AML-193 (cell line): ENCODE data around the gene KDM6A.
"Not testable (repeated sequence)": the region's sequence is repeated elsewhere in the genome, so short reads cannot be mapped to it uniquely, and the experiment has no call there.

Experiments used
- DNase-seq, 2 experiments: peaks; one replicate each; lab custom pipeline; 2025; lab: John Stamatoyannopoulos, UW

KDM6A gene

DNA sequence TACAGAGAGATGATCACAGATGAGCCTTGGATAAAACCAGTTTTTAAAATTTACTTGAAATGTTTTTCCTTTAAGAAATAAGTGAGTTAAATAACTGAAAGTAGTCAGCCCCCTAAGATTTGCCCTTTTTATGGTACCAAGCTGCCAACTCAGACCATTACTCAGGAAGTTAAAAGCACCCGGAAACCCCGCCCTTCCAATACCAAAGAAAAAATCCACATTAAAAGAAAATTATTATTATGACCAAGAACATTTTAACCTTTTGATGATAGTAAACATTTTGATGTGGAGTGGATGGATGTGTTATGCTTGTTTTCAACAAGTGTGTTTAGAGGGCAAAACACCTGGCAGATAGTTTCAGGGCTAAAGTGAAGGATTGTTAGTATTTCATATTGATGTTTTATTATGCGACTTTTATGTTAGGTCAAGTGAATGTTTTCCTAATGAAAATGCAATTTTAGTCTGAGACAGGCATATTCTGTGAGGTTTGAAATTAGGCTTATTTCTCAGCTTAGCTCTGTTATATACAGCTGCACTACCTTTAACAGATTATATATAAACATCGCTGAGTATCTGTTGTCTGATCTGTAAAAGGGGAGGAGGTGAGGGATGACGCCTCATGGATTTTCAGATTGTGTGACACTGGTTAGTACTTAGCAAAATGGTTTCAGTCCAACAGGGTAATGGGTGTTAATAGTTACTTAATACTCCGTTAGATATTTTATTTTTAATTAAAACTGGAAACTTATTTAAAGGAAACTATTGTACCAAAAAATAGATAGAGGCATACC lies 89.0 kb downstream of the KDM6A start:
- no peak for DNase-seq

DNA sequence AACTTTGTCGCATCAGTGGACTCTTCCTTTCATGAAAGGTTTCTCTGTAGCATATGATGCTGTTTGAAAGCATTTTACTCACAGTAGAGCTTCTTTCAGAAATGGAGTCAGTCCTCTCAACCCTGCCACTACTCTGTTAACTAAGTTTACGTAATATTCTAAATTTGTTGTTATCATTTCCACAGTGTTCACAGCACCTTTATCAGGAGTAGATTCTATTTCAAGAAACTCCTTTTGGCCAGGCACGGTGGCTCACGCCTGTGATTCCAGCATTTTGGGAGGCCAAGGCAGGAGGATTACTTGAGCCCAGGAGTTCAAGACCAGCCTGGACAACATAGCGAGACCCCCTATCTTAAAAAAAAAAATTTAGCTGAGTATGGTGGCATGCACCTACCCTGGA lies 90.0 kb downstream of the KDM6A start:
- no peak for DNase-seq

DNA sequence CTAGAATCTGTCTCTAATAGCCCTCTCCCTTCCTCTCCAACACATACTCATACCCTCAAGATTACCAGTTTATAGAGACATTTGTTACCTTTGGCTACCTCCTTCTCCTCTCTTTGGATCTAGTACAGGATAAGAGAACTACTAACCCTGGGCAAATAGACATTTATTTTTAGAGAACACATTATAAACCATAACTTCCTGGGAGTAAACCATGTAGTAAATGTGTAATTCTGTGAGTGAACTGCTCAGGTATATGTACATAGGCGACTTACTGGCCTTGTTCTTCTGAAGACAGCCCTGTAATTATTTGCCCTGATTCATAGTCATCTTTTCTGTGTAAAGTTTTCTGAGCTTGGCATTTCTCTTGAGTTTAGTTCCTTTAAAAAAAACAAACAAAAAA lies 94.2 kb downstream of the KDM6A start:
- no peak for DNase-seq

DNA sequence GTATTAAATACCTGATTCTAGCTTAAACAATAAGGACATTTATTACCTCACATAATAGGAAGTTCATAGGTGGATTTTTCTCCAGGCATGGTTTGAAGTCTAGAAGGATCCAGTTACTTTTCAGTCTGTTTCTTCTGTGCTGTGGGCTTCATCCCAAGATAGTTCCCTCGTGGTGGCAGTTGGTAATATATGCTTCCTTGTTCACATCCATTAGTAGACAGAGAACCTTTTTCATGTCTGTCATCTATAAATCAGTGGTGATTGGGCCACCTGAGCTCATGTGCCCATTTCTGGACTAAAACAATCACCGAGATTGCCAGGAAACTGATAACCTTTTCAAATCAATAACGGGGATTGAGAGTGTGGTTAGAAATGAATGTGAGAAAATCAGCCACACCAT lies 97.7 kb downstream of the KDM6A start:
- no peak for DNase-seq

GRCh38 chrX:44971674-44972073 lies 98.7 kb downstream of the KDM6A start:
- no peak for DNase-seq

GRCh38 chrX:44972132-44972531 lies 99.1 kb downstream of the KDM6A start:
- DNase-seq, result no peak

DNA sequence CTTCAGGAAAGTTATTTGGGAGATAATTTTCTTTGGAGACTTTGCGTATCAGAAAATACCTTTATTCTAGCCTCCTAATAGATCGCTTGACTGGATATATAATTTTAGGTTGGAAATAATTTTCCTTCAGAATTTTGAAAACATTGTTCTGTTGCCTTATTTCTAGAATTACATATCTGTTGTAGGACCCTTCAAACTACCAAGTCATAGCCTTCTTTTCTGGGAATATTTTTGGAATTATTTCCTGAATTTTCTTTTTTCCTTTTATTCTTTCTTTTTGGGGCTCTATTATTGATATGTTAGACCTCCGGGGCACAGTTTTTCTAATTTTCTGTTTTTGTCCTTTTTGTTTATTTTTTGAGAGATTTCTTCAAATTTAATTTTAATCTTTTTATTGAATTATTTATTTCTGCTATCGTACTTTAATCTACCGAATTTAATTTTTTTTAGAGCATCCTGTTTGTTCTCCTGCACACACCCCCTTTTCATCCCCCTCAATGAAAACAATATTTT lies 100.5 kb downstream of the KDM6A start:
- no peak for DNase-seq

GRCh38 chrX:44974451-44974850 lies 101.5 kb downstream of the KDM6A start:
- no peak for DNase-seq

DNA sequence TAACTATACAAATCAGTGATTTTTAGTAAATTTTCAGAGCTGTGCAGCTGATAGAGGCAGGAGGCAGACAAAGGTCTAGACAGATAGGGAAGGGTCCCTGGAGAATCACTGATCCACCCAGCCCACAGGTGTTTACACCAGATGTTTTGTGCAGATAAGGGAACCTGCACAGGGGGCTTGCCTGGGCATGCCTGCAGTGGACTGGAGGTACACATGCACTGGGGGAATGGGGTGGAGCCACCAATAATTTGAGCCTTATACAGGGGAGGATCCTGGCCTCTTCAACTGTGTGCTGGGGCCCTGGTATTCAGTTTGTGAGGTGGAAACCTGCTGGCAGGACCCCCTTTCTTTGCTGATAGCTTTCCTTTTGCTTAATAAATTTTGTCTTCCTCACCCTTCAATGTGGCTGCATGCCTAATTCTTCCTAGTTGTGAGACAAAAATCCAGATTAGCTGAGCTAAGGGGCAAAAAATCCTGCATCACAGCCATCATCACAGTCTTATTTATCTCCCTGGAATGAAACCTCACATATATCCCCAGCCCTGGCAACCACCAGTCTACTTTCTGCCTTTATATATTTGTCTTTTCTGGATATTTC lies 102.8 kb downstream of the KDM6A start:
- DNase-seq, result no peak

- DNase-seq, result no peak
These were observed 106.0 kb downstream of the KDM6A start for GRCh38 chrX:44978976-44979375.

DNA sequence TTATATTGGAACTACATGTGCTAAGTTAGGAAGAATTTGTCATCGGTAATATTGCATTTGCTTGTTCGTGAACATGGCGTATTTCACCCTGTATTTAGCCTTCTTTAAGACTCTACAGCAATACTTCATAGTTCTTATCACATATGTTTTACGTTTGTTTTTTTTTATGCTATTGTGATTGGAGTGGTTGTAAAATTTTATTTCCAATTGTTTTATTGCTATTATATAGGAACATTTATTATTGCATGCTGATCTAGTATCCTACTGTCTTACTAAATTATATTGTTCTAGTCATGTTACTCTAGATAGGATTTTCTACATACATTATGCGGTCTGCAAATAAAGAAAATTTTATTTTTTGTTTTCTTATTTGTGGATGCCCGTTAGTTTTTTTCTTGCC lies 107.4 kb downstream of the KDM6A start:
- DNase-seq, result no peak

DNA sequence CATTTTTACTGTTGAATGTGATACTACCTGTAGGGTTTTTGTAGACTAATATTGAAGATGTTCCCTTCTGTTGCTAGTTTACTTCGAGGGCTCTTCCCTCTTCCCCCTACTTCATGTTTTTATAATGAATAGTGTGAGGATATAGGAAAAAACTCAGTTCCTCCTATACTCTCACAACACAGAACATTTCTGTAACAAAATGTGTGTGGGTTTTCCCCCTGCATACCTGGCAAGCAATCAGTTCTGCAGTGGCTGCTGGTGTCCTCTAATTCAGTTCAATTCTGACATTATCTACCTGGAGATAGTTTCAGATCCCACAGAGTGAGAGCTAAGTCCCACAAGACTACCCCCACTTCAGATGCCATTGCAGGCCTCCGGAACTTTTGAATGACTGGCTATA lies 107.9 kb downstream of the KDM6A start:
- no peak for DNase-seq

GRCh38 chrX:44989995-44990770 lies 117.2 kb downstream of the KDM6A start:
- no peak for DNase-seq

DNA sequence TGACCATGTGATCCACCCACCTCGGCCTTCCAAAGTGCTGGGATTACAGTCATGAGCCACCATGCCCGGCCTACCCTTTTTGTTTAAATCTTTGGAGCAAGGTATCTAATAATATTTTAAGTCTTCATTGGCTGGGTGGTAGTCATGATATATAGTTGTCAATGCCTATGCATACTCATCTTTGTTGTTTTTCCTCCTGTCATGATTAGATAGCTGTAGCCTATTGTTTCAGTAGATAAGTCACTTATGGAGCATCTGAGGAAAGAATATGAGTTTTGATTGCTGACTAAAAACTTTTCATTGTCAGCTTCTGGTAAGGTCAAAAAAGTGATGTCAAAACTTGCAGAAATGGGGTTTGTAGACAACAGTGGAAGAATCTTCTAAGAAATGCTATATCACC lies 119.8 kb downstream of the KDM6A start:
- no peak for DNase-seq

- no peak for DNase-seq
These were observed 123.3 kb downstream of the KDM6A start for GRCh38 chrX:44996277-44996676.

GRCh38 chrX:44997282-44997812 lies 124.4 kb downstream of the KDM6A start:
- DNase-seq, result no peak

- DNase-seq, result no peak
These were observed 124.9 kb downstream of the KDM6A start for GRCh38 chrX:44997888-44998287.

- not testable (repeated sequence) for DNase-seq
These were observed 126.2 kb downstream of the KDM6A start for GRCh38 chrX:44999237-44999636.

- DNase-seq, result not testable (repeated sequence)
These were observed 126.9 kb downstream of the KDM6A start for GRCh38 chrX:44999872-45000271.

- no peak for DNase-seq
These were observed 128.1 kb downstream of the KDM6A start for GRCh38 chrX:45001048-45001447.

- no peak for DNase-seq
These were observed 130.1 kb downstream of the KDM6A start for GRCh38 chrX:45003085-45003484.

DNA sequence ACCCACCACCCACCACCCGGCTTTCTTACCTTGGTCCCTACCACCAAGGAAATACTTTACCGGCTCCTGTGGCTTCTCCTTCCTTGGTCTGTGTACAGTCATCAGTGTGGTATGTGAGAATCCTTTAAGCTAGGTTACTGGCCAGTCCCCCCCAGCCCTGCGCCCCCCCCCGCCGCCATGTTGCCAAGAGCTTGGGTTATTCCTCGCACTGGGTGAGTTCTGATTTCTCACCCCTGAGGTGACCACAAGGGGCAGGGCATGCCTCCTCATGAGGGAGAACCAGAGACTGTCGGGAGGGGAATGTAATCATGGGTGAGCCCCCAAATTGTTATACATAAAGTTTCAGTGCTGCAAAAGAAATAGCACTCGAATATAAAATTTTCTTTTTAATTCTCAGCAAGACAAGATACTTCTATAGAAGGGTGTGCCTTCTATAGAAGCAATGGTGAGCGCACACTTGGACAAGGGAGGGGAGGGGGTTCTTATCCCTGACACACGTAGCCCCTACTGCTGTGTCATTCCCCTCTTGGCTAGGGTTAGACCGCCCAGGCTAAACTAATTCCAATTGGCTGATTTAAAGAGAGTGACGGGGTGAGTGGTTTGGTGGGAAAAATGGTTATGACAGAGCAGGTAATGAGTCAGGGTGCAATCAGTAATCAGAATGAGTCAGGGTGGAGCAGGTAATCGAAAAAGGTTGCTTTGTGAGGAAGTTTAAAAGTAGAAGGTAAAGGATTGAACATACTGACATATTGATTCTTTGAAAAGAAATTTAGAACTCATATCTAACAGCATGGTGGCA lies 133.2 kb downstream of the KDM6A start:
- no peak for DNase-seq
